ENCODE results near the gene PFKP.

DNA sequence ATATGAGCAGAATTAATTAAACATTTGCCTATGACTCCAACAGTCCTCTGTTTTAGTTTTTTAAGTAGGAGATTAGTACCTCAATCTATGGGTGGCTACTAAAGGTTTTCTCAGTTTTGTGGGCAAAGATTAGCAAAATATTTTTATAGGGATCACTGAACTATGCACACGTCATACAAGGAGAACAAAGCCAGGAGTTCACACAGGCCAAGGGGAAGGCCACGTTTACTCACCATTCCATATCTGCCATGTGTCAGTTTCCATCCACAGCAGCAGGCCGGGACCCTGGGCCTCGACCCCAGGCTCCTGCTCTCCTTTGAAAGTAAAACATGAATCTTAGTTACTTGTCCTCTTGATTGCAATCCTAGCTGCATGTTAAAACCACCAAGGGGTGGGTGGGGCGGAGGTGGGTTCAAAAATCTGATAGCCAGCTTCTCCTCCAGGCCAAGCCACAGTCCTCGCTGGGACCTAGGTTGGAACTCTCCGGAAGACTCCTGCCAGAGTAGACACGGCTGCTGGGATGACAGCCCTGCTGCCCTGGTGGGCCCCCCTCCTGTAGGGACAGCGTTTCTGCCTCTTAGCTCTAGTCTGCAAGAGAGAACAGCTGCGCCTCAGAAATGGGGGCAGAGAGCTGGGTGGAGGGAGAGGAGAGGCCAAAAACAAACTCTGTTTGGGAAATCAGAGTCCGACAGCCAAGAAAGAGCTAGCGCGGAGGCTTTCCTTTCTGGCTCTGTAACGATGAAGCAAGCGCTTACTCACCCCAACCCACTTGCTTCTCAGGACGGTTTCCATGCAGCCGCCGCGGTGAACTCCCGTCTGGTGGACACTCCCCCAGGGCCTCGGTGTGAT is 69.6 kb downstream of the PFKP start:
- TF ChIP-seq, protein P1, sequence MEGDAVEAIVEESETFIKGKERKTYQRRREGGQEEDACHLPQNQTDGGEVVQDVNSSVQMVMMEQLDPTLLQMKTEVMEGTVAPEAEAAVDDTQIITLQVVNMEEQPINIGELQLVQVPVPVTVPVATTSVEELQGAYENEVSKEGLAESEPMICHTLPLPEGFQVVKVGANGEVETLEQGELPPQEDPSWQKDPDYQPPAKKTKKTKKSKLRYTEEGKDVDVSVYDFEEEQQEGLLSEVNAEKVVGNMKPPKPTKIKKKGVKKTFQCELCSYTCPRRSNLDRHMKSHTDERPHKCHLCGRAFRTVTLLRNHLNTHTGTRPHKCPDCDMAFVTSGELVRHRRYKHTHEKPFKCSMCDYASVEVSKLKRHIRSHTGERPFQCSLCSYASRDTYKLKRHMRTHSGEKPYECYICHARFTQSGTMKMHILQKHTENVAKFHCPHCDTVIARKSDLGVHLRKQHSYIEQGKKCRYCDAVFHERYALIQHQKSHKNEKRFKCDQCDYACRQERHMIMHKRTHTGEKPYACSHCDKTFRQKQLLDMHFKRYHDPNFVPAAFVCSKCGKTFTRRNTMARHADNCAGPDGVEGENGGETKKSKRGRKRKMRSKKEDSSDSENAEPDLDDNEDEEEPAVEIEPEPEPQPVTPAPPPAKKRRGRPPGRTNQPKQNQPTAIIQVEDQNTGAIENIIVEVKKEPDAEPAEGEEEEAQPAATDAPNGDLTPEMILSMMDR (IDR thresholded peaks at IDR 0.05), result no peak
- no peak for TF ChIP-seq POLR2A (IDR thresholded peaks at IDR 0.05)
